ENCODE results near the gene GRIN2C.

GRCh38 chr17:74807925-74808324 is 51.8 kb downstream of the GRIN2C start:
- no peak for TF ChIP-seq CTCF (conservative IDR thresholded peaks at IDR 0.05 in 1 of 2, IDR thresholded peaks at IDR 0.05 in 1 of 2; ENCODE audit: low read depth in 1 of 2, low read length in 2 of 2)
- TF ChIP-seq EZH2 (IDR thresholded peaks at IDR 0.05; ENCODE audit: low read length, missing control alignments): no peak
